Heart left ventricle (tissue), 16 donors: ENCODE measurements around the gene AP4E1. TPM values are rescaled to one million over a fixed set of nuclear protein-coding genes. Genes with fewer than 3 reads are reported as not detected.
"Not testable (repeated sequence)": the region's sequence is repeated elsewhere in the genome, so short reads cannot be mapped to it uniquely, and the experiment has no call there.

Experiments
- ATAC-seq, 4 donors: fragments of 200-7000 bp; cut with Tn5 transposase; one replicate each; pipeline ENCODE4 v1.9.1; 2020 to 2022; ENCODE audit warnings: moderate library complexity in 4 of 4, mild to moderate bottlenecking in 3 of 4, moderate number of reproducible peaks in 1 of 4
- DNase-seq, 5 donors: peaks; one replicate each; pipeline ENCODE4 v3.0.0-alpha.2; 2020
- H3K27ac ChIP-seq, 12 donors: fragments of 200-600 bp; sonication (generic) in 4 of 12; one replicate each; pipeline versions ENCODE4 v1.5.0 to v1.8.0; 2016 to 2022; ENCODE audit warnings: mild to moderate bottlenecking in 2 of 12
- H3K27me3 ChIP-seq, 9 donors: fragments of 200-600 bp; sonication (generic) in 2 of 9; one replicate each; pipeline versions ENCODE4 v1.5.1 to v1.8.0; 2016 to 2022; ENCODE audit warnings: mild to moderate bottlenecking in 3 of 9
- H3K36me3 ChIP-seq, 9 donors: fragments of 200-600 bp; sonication (generic) in 2 of 9; one replicate each; pipeline versions ENCODE4 v1.5.0 to v1.8.0; 2018 to 2022; ENCODE audit warnings: mild to moderate bottlenecking in 2 of 9
- H3K4me1 ChIP-seq, 12 donors: fragments of 200-600 bp; sonication (generic) in 4 of 12; one replicate each; pipeline versions ENCODE4 v1.5.0 to v1.8.0; 2016 to 2022; ENCODE audit warnings: mild to moderate bottlenecking in 3 of 12
- H3K4me3 ChIP-seq, 12 donors: fragments of 200-600 bp; sonication (generic) in 4 of 12; one replicate each; pipeline versions ENCODE4 v1.5.0 to v1.8.0; 2017 to 2022; ENCODE audit warnings: mild to moderate bottlenecking in 9 of 12, moderate library complexity in 4 of 12
- H3K9me3 ChIP-seq, 12 donors: fragments of 200-600 bp; sonication (generic) in 4 of 12; one replicate each; pipeline versions ENCODE4 v1.5.0 to v1.8.0; 2016 to 2022; ENCODE audit warnings: mild to moderate bottlenecking in 1 of 12
- CTCF ChIP-seq, 12 donors: fragments of 200-600 bp; sonication (generic) in 4 of 12; IDR thresholded peaks; one replicate each; pipeline versions ENCODE4 v1.5.0 to v1.8.0; 2018 to 2022; ENCODE audit warnings: antibody characterized with exemption in 12 of 12, mild to moderate bottlenecking in 5 of 12
- POLR2A ChIP-seq, 2 donors: fragments of 450-650 bp; IDR thresholded peaks; one replicate each; pipeline ENCODE4 v1.6.1; 2017; ENCODE audit warnings: antibody characterized with exemption in 2 of 2, mild to moderate bottlenecking in 2 of 2, moderate library complexity in 2 of 2
- WGBS, 4 donors: extraction: QIAGEN DNeasy Blood & Tissue Kit in 2 of 4; methylation state at CpG; one replicate each; pipeline versions ENCODE4 v1.1.5 to v1.1.7; 2013 to 2018; 5-methylcytosine and 5-hydroxymethylcytosine counted together
- intact Hi-C, 10 donors: fragments of 100-400 bp; cut with DNase I; formaldehyde crosslinking; loops; one replicate each; pipeline versions ENCODE4 v1.11.1 to v1.14.2; 2022
- polyA plus RNA-seq, 2 donors: library from polyadenylated mRNA; stranded (reverse); fragments of 200-250 nt; gene quantifications; one replicate each; pipeline ENCODE4 v1.2.3, GENCODE V29; 2013
- total RNA-seq, 9 donors: library from RNA; depleted of rRNA in 2 of 9; stranded (reverse); fragments of >200 nt in 2 of 9; fragmentation: NEBNext Ultra II Directional in 3 of 9; extraction: Animal tissue kit (Norgen Biotek cat#: 25700) in 3 of 9; gene quantifications; one replicate each; pipeline versions ENCODE4 v1.1.0 to v1.2.4, GENCODE V29; 2016 to 2023
- donor health status: ischemic (EF 13 %, LVEDD 7.1; RV severe dilation, severe dysfunction).
- donor health status: healthy with polysubstance abuse.
- donor health status: DM: no; HTN: yes; CAD: no.
- donor health status: DM: no; HTN: no; CAD: no.
- donor health status: ischemic (EF 25% LVEDD 6.9; RV normal size, moderate dysfunction).
- donor health status: ischemic (EF 25% LVEDD 5.7; RV mildly dilated, moderate dysfunction).
- donor health status: healthy.
- donor health status: DM: yes; HTN: yes; CAD: no.
- donor health status: ischemic (EF 35%, LVEDD 5.7; RV mildly dilated, moderate dysfunction).
- donor health status: nonischemic (EF 11% LVEDD 7.7; RV severe dilation, severe dysfunction).
- donor health status: DM: yes; HTN: yes; CAD: no.
- donor health status: PGD.
- donor health status: ischemic (EF 29% LVEDD 5.4; RV normal size, mild dysfunction).
- donor health status: nonischemic (EF 23%, LVEDD 6.1; RV moderate dilation, normal function).

Gene AP4E1
- total and polyA plus RNA-seq, 11 donors = 2.2 to 12.0 (median 8.4) TPM

DNA sequence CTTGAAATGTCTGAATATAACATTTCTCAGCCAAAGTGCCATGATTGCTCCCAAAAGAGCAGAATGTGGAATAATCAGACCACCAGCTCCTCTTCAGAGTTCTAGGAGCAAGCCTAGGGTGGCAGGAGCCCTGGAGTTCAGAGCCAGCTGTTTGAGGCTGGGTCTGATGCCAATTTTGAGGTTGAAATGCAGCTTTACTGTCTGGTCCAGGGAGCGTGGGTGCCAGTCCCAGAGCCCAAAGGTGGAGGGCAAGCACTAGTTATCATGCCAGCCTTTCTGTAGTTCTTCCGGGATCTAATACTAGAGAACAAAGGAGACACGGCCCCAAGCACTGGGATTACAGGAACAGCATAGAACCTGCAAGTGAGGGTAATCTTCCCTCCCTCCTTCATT lies 117.0 kb downstream of the AP4E1 start:
- Histone ChIP-seq H3K36me3 (no peaks in the 10 kb centered on the region), H3K4me1 (peaks cover 0 to 12% (median 0%) of the 10 kb centered on the region in 12 donors), H3K27ac (no peak overlapping the region), H3K27me3 (no peaks in the 10 kb centered on the region), H3K9me3 (no peaks in the 10 kb centered on the region), H3K4me3 (no peak overlapping the region)
- ATAC-seq (no peak), DNase-seq (no peak)
- intact Hi-C loops = no loop called here
- TF ChIP-seq POLR2A (IDR thresholded peaks at IDR 0.05) (no peak), CTCF (IDR thresholded peaks at IDR 0.05) (no peak)
- 83 to 91% (median 89%) methylated on average over 3 of the region's 3 CpGs for WGBS, 4 donors

- Histone ChIP-seq H3K4me3 (no peak overlapping the region), H3K36me3 (no peaks in the 10 kb centered on the region), H3K27ac (no peak overlapping the region), H3K4me1 (peaks cover 0 to 3% (median 0%) of the 10 kb centered on the region in 12 donors), H3K27me3 (no peaks in the 10 kb centered on the region), H3K9me3 (no peaks in the 10 kb centered on the region)
- 81 to 95% (median 89%) methylated on average over 6 of the region's 6 CpGs for WGBS, 4 donors
- DNase-seq (no peak), ATAC-seq (peak in 1 of 4 donors; percentile 31)
- TF ChIP-seq CTCF (IDR thresholded peaks at IDR 0.05) (no peak), POLR2A (IDR thresholded peaks at IDR 0.05) (no peak)
- intact Hi-C loops = no loop called here
Measured at GRCh38 chr15:51030649-51031316, 122.3 kb downstream of the AP4E1 start.

- H3K4me3 ChIP-seq, intact Hi-C loops, H3K9me3 ChIP-seq, H3K27me3 ChIP-seq, DNase-seq, H3K36me3 ChIP-seq, ATAC-seq, H3K4me1 ChIP-seq, H3K27ac ChIP-seq: not testable (repeated sequence)
- 96 to 99% (median 98%) methylated on average over 11 to 13 of the region's 13 CpGs for WGBS, 4 donors
Measured at GRCh38 chr15:51037474-51037873, 129.0 kb downstream of the AP4E1 start.

DNA sequence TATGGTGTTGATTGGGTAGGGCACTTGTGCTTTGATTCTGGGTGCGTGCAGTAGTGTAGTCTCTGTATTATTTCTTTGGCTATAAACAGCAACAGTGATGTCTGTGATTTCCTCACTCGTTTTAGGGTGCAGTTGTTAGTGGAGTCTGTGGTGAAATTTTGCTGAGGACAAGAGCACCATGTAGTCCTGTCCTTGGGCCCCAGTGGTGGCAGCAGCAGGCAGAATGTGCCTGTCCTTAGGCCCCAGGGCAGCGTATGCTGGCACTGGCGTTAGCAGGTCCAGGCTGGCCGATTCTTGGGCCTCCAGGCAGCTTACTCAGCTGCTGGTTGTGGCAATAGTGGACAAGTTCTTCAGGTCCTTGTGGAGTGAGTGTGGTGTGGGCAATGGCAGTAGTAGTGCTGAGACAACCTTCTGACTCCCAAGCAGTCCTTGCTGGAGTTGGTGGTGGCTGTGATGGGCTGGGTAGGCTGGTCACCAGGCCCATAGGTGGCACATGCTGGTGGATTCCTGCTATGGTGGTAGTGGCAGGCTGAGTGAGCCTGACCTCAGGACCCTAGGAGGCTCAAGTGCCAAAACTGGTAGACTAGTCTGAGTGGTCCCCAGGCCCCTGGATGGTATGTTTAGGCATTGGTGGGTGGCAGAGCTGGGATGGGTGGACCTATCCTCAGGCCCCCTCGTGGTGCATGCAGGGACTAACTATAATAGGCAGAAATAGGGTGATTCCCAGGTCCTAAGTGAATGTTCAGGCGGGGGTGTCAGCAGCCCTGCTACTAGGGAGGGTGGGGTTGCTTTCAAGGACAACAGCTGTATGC lies 129.9 kb downstream of the AP4E1 start:
- intact Hi-C loops = no loop called here
- Histone ChIP-seq H3K27ac (no peak overlapping the region), H3K4me3 (no peak overlapping the region), H3K27me3 (no peaks in the 10 kb centered on the region), H3K4me1 (no peaks in the 10 kb centered on the region), H3K36me3 (no peaks in the 10 kb centered on the region), H3K9me3 (no peaks in the 10 kb centered on the region)
- ATAC-seq (no peak), DNase-seq (no peak)
- no peak for TF ChIP-seq POLR2A (IDR thresholded peaks at IDR 0.05)
- no peak for TF ChIP-seq CTCF (IDR thresholded peaks at IDR 0.05)
- WGBS, 4 donors = 88 to 95% (median 95%) methylated on average over 5 to 7 of the region's 7 CpGs
